Stimulated activated CD8-positive, alpha-beta memory T cell treated with anti-CD3 and anti-CD28 coated beads, Interleukin-15, amount 100 ng/mL, for 1 hour (primary cell): ENCODE data around the gene TMEFF2.

Experiments
- DNase-seq: peaks from one replicate; pipeline ENCODE4 v3.0.0-alpha.2; 2020; ENCODE audit warnings: low read depth

Gene TMEFF2

DNA sequence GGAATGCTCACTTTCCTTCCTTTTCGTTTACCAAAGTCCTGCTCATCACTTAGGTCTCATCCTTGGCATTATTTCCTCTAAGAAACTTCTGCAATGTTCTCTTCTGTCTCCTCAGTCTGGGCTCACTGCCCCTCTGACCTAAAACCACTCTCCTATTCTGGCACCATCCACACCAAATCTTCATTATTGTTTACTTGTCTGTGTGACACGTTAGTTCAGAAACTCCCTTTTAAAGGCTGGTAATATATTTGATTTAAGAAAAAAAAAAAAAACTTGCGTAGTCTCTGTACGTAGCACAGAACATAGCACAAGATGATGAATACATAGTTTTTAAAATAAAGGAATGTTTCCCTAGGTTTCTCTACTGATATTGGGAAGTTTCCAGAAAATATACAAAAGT lies 229.0 kb downstream of the TMEFF2 start:
- no peak for DNase-seq

DNA sequence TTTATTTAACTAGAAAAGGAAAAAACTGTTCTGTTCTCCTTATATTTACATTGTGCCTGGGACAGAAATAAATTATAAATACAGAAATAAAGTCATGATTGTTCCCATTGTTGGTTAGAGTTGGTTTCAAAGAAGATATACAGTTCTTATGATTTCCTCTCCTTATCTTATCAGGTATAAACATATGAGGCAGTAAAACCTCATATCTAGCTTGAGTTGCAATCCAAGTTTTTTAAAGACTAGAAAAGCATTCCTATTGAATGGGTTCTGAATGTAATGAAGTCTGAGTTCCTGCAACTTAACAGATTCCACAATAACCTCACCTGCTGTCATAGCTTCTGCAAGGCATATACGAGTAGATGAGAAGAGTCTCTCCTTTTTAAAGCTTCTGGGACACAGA lies 233.2 kb downstream of the TMEFF2 start:
- no peak for DNase-seq

DNA sequence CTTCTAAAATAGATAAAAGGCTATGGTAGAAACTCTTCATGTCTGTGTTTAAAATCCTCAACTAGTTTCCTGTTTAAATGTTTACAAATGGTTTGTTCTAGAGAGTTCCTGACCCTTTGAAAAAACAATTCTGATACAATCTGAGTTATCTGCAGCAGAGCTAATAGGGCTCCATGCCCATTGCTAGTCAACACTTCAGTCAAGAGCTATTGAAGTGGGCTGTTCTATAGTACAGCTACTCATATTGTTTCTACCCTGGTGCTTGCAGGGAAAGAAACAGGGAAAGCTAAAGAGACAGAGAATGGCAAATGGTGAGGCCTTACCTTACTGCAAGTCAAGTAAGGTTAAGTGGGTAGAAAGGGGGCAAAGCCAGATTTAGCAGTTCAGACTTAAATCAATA lies 235.5 kb downstream of the TMEFF2 start:
- no peak for DNase-seq

DNA sequence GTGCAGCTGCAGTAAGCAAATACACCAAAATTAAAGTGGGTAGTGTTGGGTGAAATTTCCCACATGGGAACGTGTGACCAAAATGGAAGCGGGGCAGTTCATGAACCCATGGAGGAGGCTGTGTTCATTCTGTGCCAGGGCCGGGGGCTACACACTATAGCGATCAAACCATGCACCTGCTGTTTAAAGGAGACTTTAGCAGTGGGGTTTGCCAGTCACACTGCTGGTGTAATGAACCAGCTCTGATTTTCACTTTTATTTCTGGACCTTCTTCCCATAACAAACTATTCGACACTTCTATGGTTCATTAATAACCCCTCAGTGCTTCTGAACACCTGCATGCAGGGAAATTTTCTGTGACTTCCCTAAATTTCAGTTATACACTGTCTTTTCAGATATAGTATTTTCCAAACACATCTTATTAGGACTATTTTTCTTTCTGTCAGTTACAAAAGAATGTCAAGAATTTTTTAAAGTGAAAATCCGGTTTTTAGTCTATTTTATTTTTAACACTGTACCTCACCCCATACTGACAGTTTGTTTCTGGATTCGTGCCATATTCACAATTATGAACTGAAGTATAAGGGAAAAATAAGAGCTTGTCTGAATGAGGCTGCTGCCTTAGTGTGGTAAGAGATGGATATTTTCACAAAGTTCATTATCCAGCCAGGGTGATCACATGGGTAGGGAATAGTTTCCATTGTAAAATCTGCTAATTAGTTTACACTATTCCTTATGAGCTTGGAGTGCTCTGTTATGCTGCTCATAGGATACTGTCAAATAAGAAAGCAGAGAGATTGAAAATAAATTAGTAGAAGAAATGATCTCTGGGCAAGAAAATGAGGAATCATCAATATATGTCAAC lies 236.5 kb downstream of the TMEFF2 start:
- DNase-seq, result no peak

DNA sequence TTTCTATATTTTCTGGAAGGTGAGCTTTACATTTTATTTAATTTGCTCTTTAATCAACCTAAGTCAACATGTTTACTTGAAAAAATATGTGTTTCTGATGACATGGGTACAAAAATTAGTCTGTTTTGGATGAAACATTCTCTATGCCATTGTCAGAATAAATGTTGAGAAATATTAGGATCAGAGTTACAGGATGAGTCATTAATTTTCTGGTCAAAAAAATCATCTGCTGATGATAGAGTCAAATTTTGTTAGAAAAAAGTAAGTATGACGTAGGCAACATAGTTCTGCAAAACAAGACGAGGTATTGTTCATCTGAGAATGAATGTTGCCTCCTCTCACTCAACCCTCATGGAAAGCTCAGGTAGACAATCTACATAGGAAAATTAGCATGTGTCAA lies 240.3 kb downstream of the TMEFF2 start:
- DNase-seq, result no peak

DNA sequence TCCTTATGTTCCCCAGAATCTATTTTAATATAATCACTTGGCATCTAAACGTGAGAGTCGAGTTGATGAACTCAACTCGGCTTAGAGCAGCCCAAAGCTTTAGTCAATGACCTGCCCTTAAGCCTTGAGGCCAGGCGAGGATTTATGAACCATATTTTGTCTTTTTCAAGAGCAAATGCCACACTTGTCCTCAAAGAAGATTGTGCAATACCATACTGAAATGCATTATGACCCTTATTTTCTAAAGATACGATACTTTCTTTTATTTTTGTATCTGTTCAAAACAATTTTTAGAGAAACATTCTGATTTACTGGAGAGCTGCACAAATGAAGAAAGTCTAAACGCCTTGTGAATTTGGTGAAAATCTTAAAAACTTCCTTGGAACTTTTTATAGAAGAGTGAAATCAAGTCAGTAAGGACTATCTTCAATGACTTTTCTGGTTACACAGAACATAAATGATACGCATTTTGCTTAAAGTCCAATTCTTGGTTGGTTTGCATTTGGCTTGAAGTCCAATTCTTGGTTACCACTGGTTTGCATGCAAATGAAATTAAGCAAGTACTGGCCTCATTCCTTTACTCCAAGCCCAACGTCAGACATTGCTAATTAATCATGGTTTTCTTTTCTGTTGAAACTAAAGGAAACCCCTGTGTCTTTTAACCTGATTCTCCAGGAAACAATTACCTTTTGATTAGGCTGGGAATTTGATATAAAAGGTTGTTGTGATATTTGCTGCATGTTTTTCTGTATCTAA lies 242.0 kb downstream of the TMEFF2 start:
- DNase-seq, result no peak

DNA sequence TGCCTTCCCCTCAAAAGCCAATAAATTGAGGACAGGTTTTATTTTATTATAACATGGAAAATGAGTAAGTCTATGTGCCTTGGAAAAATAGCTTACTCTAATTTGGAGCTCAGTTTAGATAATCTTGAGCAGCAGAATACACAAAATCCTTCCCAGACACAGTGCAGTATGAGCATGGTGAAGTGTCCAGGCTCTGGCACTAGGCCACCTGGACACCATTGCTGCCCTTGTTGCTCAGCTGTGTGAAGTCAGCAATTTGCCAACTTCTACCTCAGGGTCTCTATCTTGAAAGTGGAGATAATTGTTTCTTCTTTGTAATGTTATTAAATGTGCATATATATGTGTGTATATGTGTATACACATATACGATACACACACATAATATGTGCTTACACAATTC lies 242.9 kb downstream of the TMEFF2 start:
- no peak for DNase-seq

DNA sequence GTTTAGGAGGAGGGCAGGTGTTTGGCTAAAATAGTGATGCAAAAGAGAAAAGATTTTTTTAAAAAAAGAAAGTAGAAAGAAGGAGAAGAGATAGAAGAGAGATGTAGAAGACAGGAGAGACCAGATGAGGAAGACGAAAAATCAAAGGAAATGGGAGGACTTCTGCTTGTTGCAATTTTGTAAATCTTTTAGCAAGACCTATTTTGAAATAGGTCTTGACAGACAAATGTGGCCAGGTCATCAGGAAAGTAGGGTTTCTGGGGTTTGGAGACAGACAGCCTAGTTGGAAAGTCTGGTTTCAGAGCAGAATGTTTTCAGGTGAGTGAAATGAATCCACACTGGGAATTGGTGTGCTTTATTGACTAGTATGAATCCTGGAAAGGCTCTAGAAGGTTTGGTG lies 243.4 kb downstream of the TMEFF2 start:
- DNase-seq, result no peak

DNA sequence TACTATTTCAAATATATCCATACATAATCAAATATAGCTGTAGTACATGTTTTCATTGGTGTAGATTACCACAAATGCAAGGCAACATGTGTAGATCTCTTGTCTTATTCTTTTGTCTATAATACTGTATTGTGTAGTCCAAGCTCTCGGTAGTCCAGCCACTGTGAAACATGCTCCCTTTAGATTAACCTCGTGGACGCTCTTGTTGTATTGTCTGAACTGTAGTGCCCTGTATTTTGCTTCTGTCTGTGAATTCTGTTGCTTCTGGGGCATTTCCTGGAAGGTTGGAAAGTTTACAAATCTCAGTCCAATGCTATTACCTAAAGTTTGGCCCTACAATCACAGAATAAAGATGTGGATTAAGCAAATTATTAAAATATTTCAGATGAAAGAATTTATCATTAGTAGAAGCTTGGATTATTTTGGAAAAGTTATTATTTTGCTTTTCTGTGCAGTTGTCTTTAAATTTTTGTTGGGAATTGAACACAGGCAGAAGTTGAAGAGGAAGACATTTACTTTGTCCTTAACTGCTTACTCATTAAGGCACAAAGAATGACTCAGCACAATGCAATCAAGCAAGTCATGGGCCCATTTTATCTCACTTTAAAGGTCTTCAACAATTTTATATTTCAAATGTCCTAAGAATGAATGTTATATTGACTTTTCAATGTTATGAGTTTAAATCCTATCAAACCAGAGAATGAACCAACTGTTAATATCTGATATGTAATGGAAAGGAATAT lies 244.4 kb downstream of the TMEFF2 start:
- no peak for DNase-seq

DNA sequence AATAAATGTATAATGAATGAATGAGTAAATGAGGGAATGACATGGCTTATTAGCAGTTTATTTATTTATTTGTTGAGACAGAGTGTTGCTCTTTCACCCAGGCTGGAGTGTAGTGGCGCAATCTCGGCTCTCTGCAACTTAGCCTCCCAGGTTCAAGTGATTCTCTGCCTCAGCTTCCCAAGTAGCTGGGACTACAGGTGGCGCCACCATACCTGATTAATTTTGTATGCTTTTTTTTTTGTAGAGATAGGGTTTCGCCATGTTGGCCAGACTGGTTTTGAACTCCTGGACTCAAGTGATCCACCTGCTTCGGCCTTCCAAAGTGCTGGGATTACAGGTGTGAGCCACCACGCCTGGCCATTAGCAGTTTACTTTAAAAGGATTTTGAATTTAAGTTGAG lies 247.5 kb downstream of the TMEFF2 start:
- DNase-seq, result no peak

DNA sequence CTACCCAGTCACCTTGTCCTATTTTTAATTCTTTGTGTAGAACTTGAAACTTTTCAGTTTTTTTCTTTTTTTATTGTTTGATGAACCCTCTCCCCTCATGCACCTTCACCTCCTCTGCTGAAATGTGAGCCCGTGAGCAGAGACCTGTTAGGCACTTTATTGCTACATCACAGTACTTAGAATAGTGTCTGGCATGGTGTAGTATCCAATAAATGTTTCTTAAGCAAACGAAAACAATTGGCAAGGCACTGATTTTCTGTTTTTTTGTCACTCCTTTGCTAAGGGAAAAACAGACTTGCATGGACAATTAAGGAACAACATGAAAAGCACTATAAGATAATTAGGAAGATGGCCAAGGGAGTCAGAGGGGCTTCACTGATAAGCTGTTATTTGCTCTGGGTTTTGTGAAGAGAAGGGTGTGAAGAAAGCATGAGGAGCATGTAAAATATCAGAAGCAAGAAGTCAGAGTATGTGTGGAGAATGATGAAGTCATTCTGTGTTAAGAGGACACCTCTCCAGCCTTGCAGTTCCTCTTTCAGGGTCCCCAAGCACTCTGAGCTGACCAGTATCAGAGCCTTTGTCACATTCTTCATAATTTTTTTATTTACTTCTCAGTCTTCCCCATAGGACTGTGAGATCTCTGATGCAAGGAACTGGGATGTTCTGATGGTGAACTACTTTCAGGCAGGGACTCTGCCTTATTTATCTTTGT lies 248.1 kb downstream of the TMEFF2 start:
- no peak for DNase-seq

DNA sequence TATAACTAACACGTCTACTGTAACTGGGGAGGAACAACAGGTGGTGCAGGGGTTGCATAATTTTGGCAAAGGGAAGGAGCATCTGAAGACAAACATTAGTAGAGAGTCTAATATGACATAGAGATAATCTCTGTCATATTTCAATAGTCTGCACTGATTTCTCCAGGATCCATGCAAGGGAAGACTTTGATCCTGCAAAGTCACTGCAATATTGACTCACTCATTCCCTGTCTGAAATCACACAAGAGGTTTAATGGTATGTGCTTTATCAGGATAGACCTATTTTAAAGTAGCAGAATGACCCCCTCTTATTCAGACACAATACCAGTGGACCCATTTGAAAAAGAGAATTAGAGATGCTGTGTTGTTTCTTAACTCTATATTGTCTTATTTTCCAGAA lies 249.1 kb downstream of the TMEFF2 start:
- no peak for DNase-seq

DNA sequence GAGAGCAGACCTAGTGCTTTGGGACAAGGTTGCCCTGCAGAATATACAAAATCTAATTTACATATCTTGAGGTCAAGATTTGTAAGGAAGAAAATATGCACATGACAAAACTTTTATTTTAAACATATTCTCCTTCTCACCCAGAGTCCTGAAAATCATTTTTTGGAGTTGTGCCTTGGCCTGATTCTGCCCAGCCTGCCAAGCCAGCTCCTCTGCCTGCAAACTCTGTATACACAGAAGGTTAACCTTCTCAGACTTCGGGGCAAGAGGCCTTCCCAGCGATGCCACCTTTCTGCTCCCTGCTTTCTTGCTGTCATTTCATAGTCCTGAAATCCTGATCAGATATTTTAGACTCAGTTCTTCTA lies 252.0 kb downstream of the TMEFF2 start:
- no peak for DNase-seq

DNA sequence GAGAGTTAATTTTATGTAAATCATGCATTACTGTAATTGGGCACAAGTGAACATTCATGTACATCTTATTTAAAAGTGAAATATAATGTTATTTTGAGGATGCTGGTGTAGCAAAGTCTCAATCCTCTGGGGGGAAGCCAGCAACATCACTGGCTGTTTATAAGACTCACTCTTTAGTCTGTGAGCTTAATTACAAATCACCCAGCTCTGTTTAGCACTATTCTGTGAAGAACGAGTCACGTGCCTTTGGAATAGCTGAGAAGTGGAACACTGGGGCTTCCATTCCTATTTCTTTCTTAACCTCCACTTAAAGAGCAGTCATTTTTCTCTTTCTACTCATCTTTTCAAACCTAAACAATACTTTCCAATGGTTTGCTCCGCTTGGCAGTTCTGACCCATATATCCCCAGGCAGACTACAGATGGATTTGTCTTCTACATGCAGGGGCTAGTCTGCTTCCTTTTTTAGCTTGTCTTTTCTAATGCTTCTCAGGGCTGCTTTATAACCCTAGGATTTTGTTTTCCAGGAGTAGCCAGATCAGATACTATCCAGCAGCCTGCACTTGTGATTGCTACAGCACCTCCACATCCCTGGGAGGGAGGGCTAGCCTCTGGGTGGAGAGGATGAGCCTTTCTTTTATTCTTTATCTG lies 252.5 kb downstream of the TMEFF2 start:
- no peak for DNase-seq

DNA sequence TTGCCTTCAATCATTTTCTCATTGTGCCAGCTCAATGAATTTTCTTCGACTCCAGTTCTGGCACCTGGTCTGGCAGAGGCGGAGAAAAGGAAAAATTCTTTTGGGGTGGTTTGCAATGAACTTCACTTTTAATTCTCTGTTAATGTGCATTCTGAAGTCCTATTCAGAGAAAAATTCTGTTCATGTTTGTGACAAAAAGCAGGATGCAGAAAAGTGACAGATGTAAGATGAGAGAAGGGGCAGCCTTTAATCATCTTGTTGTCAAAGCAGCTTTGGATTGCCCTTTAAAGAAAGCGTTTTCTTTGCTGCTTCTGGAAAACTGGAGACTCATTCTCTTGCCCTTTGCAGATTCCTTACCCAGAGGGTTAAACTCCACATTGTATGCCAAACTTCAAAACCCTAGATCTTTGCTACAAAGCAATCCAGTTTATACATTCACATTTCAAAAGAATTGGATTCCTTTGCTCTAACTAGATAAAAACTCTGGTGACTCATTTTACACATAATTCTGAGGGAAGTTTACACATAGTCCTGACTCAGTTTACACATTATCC lies 253.3 kb downstream of the TMEFF2 start:
- no peak for DNase-seq

DNA sequence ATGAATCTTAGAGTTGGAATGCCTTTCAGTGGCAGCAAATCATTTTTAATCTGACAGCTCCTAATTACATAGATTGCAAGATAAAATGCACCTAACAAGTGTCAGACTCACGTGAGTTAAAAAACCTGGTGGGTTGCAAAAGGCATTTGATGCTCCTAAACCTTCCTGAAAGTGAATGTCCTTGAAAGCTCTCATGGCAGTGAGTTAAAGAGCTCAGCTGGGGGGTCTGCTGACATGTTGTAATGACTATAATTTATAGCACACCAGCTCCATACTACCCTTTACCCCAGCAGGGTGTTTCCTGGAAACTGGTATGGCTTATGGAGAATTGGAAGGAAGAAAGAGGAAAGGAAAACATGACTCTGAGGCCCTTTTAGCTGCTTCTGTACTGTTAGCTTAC lies 256.0 kb downstream of the TMEFF2 start:
- no peak for DNase-seq

DNA sequence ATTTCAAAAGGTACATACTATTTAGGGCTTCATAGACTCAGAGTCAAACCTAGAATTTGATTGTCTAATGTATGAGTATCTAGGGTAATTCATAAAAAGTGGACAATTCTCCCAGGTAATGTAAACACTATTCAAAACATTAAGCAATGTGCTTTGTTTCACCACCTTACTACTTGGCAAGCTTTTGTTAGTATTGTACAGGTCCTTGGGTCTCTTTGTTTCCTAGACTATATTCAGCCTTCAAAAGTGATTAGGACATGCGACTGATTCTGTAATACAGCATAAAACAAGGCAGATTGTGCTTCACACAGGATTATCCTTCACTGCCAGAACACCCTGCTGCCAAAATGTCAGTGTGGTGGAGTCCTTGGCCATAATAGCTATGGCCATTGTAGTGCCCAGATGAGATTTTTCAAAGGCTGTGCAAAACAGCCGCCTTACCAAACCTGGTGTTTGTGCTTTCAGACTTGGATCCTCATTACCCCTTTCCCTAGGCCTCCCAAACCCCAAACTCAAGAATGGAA lies 257.8 kb downstream of the TMEFF2 start:
- no peak for DNase-seq

DNA sequence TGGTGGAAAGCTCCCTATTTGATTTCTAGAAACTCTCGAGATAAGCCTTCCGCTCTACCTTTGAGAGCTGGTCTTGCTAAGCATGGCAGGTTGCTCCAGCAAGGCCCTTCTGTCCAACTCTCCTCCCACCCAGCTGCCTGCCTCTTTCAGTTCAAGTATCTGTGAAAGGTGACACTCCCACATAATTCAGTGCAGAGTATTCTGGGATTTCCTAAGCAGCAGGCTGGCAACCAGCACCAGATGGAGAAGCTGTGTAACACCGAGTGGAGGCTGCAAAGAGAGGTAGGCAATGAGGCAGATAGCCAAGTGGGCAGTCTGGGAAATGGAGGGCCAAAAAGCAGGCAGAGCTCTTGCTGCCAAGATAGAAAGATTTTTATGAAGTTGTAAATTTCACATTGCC lies 259.5 kb downstream of the TMEFF2 start:
- no peak for DNase-seq

DNA sequence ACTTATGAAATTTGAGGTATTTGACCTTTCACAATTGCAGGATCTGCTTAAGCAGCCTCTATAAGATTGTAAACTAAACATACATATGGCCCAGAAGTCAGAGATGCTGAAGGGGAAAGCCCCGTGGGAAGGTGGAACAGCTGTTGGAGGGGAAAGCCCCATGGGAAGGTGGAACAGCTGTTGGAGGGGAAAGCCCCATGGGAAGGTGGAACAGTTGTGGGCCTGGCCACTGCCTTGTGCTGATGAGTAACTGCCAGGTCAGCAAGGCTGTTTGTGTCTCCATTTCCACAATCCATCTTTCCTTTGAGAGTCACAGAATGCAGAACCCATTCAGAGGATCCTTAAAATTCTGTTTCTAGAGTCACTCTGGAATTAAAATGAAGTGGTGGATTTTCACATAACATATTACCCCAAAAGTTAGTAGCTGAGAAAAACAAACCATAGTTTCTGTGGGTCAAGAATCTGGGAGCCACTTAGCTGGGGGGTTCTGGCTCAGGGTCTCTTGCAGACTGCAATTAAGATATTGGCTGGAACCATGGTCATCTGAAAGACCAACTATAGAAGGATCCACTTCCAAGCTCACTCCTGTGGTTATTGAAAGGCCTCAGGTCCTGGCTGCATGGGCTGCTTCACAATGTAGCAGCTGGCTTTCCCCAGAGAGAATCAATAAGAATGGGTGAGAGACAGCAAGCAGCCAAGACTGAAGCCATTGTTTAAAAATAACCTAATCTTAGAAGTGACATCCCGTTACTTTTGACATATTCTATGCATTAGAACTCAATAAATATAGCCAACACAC lies 261.2 kb downstream of the TMEFF2 start:
- DNase-seq, result no peak

DNA sequence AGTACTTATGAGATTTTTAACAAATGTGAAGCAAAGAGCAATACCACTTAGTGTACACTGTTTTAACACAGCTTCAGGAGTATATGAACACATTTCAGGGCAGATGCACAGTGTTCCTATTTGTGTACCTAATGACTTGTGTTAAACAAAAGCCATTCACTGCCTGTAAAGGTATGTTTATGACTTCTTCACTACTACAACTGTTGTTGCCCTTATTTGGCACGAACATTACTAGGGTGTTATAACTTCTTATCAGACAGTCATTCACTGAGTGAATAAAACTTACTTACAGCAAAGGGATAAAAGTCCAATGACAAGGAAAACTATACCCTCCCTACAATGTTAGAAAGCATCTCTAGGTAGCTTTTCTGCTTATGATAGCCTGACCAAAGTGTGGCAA lies 262.4 kb downstream of the TMEFF2 start:
- DNase-seq, result no peak
